A549 (cell line): ENCODE results near the gene SYT8. TPM values are rescaled to one million over a fixed set of nuclear protein-coding genes. Genes with fewer than 3 reads are reported as not detected.

ENCODE experiments used
- ATAC-seq, 2 experiments: fragments of 200-7000 bp in 1 of 2; fragments of >200 bp in 1 of 2; cut with Nextera tagmentation in 1 of 2; cut with Tn5 transposase in 1 of 2; 3 replicates each; pipeline versions ENCODE4 v1.8.0 to v1.9.1; 2018 to 2020; ENCODE audit warnings: mild to moderate bottlenecking in 1 of 2, moderate library complexity in 1 of 2
- CTCF ChIA-PET: fragments of 300-600 bp; sonication (Branson Sonifier 250); formaldehyde crosslinking; extraction: SDS; loops from one replicate; lab custom pipeline; 2021; ENCODE audit warnings: antibody characterized with exemption, inconsistent platforms; lab: Yijun Ruan, JAX
- POLR2A ChIA-PET: fragments of 350-600 bp; formaldehyde crosslinking; extraction: SDS; loops from one replicate; lab custom pipeline; 2021; ENCODE audit warnings: antibody characterized with exemption, inconsistent platforms; lab: Yijun Ruan, JAX
- DNase-seq, 2 experiments: peaks; one replicate each; pipeline versions ENCODE4 v3.0.0 to v3.0.0-alpha.2; 2011 to 2016; ENCODE audit warnings: low read depth in 1 of 2, low spot score in 1 of 2
- FAIRE-seq: peaks from 2 replicates; lab custom pipeline; 2011; peaks lifted over from hg19 to GRCh38; lab: Jason Lieb, UNC
- H3K27ac ChIP-seq, 2 experiments: fragments of >200 bp; sonication (Bioruptor Twin); formaldehyde crosslinking; 3 replicates each; pipeline ENCODE4 v1.5.1; 2016 to 2017
- H3K4me1 ChIP-seq: fragments of >200 bp; sonication (Bioruptor Twin); formaldehyde crosslinking; 3 replicates; pipeline ENCODE4 v1.6.1; 2016
- H3K4me2 ChIP-seq: fragments of >200 bp; sonication (Bioruptor Twin); formaldehyde crosslinking; 3 replicates; pipeline ENCODE4 v1.6.1; 2016
- H3K4me3 ChIP-seq: fragments of >200 bp; sonication (Bioruptor Twin); formaldehyde crosslinking; 3 replicates; pipeline ENCODE4 v1.5.1; 2016
- H3K9me3 ChIP-seq: fragments of >200 bp; sonication (Bioruptor Twin); formaldehyde crosslinking; 3 replicates; pipeline ENCODE4 v1.6.1; 2016
- BCL3 ChIP-seq: fragments of >200 bp; sonication (Bioruptor Twin); formaldehyde crosslinking; IDR thresholded peaks from 3 replicates; pipeline ENCODE4 v1.6.1; 2016
- CBX2 ChIP-seq: fragments of 200-600 bp; sonication (generic); IDR thresholded peaks from 2 replicates; pipeline ENCODE4 v1.6.1; 2016; ENCODE audit warnings: low read depth, mild to moderate bottlenecking, borderline replicate concordance
- EHF ChIP-seq: fragments of 250-450 bp; sonication (Bioruptor Pico); IDR thresholded peaks from 2 replicates; pipeline ENCODE4 v1.5.0; 2020; ENCODE audit warnings: mild to moderate bottlenecking
- EHMT2 ChIP-seq: fragments of 200-600 bp; sonication (generic); IDR thresholded peaks from 2 replicates; pipeline ENCODE4 v1.6.1; 2016; ENCODE audit warnings: antibody characterized with exemption, low read depth, mild to moderate bottlenecking, moderate library complexity
- EP300 ChIP-seq, 2 experiments: fragments of >200 bp; sonication (Bioruptor Twin); formaldehyde crosslinking; IDR thresholded peaks; 2 replicates in 1 of 2; 3 replicates in 1 of 2; pipeline ENCODE4 v1.6.1; 2016 to 2017
- FOSB ChIP-seq: fragments of 250-450 bp; sonication (Bioruptor Pico); IDR thresholded peaks from 2 replicates; pipeline ENCODE4 v1.5.0; 2020; ENCODE audit warnings: mild to moderate bottlenecking, moderate library complexity
- GATA3 ChIP-seq: IDR thresholded peaks from 2 replicates; pipeline ENCODE4 v1.6.1; 2012; ENCODE audit warnings: borderline replicate concordance
- HDAC2 ChIP-seq: fragments of 200-600 bp; sonication (generic); IDR thresholded peaks from 2 replicates; pipeline ENCODE4 v1.6.1; 2016
- HMGXB4 ChIP-seq: fragments of 250-450 bp; sonication (Bioruptor Pico); IDR thresholded peaks from 2 replicates; pipeline ENCODE4 v1.5.0; 2021; ENCODE audit warnings: mild to moderate bottlenecking, moderate library complexity, borderline replicate concordance
- HOXB5 ChIP-seq: fragments of 250-450 bp; sonication (Bioruptor Pico); IDR thresholded peaks from 2 replicates; pipeline ENCODE4 v1.5.0; 2020; ENCODE audit warnings: mild to moderate bottlenecking, moderate library complexity
- KDM5A ChIP-seq: fragments of 200-600 bp; sonication (generic); IDR thresholded peaks from 2 replicates; pipeline ENCODE4 v1.6.1; 2016; ENCODE audit warnings: antibody characterized with exemption, mild to moderate bottlenecking
- NR3C1 ChIP-seq: fragments of >200 bp; sonication (Bioruptor Twin); formaldehyde crosslinking; IDR thresholded peaks from 3 replicates; pipeline ENCODE4 v1.6.1; 2017
- PHF8 ChIP-seq: fragments of 200-600 bp; sonication (generic); IDR thresholded peaks from 2 replicates; pipeline ENCODE4 v1.6.1; 2016; ENCODE audit warnings: low read depth, mild to moderate bottlenecking, antibody characterized with exemption, moderate library complexity, borderline replicate concordance
- RARB ChIP-seq: fragments of 250-450 bp; sonication (Bioruptor Pico); IDR thresholded peaks from 2 replicates; pipeline ENCODE4 v1.8.0; 2021; ENCODE audit warnings: mild to moderate bottlenecking, moderate library complexity
- RCOR1 ChIP-seq: fragments of 150-350 bp; IDR thresholded peaks from 2 replicates; pipeline ENCODE4 v1.6.1; 2014; ENCODE audit warnings: antibody characterized with exemption, low read length, low read depth
- RFX5 ChIP-seq: fragments of 450-650 bp; IDR thresholded peaks from 2 replicates; pipeline ENCODE4 v1.7.1; 2014; ENCODE audit warnings: antibody characterized with exemption, mild to moderate bottlenecking, moderate library complexity
- RNF2 ChIP-seq: fragments of 200-600 bp; sonication (generic); IDR thresholded peaks from 2 replicates; pipeline ENCODE4 v1.6.1; 2016; ENCODE audit warnings: low read depth, mild to moderate bottlenecking, antibody characterized with exemption, moderate library complexity, borderline replicate concordance
- TFCP2L1 ChIP-seq: fragments of 250-450 bp; sonication (Bioruptor Pico); IDR thresholded peaks from 2 replicates; pipeline ENCODE4 v1.5.0; 2021; ENCODE audit warnings: mild to moderate bottlenecking
- TP53 ChIP-seq: fragments of 250-450 bp; sonication (Bioruptor Pico); IDR thresholded peaks from 2 replicates; pipeline ENCODE4 v1.5.0; 2021; ENCODE audit warnings: mild to moderate bottlenecking, moderate library complexity
- ZC3H11A ChIP-seq: fragments of 450-650 bp; IDR thresholded peaks from 2 replicates; pipeline ENCODE4 v1.6.1; 2014; ENCODE audit warnings: antibody characterized with exemption, mild to moderate bottlenecking
- ZSCAN20 ChIP-seq: fragments of 250-450 bp; sonication (Bioruptor Pico); IDR thresholded peaks from 2 replicates; pipeline ENCODE4 v1.8.0; 2022; ENCODE audit warnings: mild to moderate bottlenecking, moderate library complexity
- WGBS: methylation state at CpG from one replicate; pipeline ENCODE4 v1.1.6; 2017; ENCODE audit errors: missing lambda C conversion rate; 5-methylcytosine and 5-hydroxymethylcytosine counted together
- polyA plus RNA-seq, 4 experiments: library from polyadenylated mRNA; depleted of rRNA in 3 of 4; stranded (reverse); fragments of >200 nt; fragmentation: RNase III in 1 of 4; extraction: RNeasy Plus Mini Kit Qiagen cat#74134 plus additional on column Dnase treatment in 1 of 4; gene quantifications; 2 replicates in 3 of 4; 3 replicates in 1 of 4; pipeline ENCODE4 v1.2.3, GENCODE V29; 2011 to 2017
- TF ChIP-seq, protein P1 (sequence below): fragments of >200 bp; sonication (Bioruptor Twin); formaldehyde crosslinking; IDR thresholded peaks from 2 replicates; pipeline ENCODE4 v1.6.1; 2016
- TF ChIP-seq, protein P2 (sequence below): IDR thresholded peaks from 2 replicates; pipeline ENCODE4 v1.6.1; 2012
- TF ChIP-seq, protein P3 (sequence below): IDR thresholded peaks from 2 replicates; pipeline ENCODE4 v1.6.1; 2012
- TF ChIP-seq, protein P4 (sequence below): IDR thresholded peaks from 2 replicates; pipeline ENCODE4 v1.6.1; 2012; ENCODE audit warnings: low read depth, borderline replicate concordance

SYT8 gene
- polyA plus RNA-seq, 2 of the 4 experiments (the other 2 are of a cell fraction): 0.25 TPM; not detected in 1

DNA sequence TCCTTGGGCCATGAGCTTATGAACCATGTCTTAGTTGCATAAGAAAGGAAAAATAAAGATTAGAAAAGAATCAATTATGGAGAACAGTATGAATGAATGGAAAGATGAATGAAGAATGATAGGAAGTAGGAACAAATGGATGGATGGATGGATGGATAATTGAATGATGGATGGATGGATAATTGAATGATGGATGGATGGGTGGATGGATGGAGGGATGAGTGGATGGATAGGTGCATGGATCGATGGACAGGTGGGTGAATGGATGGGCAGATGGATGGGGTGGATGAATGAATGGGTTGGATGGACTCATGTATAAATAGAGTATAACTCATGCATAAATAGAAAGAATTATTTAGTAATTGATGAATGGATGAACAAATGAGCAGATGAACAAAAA lies 25.3 kb downstream of the SYT8 start:
- Histone ChIP-seq H3K4me2 (no peak overlapping the region), H3K9me3 (no peaks in the 10 kb centered on the region), H3K27ac (no peak overlapping the region), H3K4me1 (peaks cover 31% of the 10 kb centered on the region), H3K4me3 (no peak overlapping the region)
- DNase-seq (no peak), ATAC-seq (no peak), FAIRE-seq (no peak)
- 30% methylated on average over 1 of the region's 1 CpG for WGBS
- POLR2A ChIA-PET: no interaction called here
- TF ChIP-seq PHF8 (no peak), NR3C1 (no peak), HMGXB4 (CRISPR knock-in tag) (no peak), ZSCAN20 (CRISPR knock-in tag) (no peak), EHMT2 (no peak), HOXB5 (no peak), EP300 (IDR thresholded peaks at IDR 0.05) (no peak), TP53 (CRISPR knock-in tag) (no peak), TFCP2L1 (CRISPR knock-in tag) (no peak)
- TF ChIP-seq, protein P1, sequence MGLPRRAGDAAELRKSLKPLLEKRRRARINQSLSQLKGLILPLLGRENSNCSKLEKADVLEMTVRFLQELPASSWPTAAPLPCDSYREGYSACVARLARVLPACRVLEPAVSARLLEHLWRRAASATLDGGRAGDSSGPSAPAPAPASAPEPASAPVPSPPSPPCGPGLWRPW: no peak
- TF ChIP-seq, protein P2, sequence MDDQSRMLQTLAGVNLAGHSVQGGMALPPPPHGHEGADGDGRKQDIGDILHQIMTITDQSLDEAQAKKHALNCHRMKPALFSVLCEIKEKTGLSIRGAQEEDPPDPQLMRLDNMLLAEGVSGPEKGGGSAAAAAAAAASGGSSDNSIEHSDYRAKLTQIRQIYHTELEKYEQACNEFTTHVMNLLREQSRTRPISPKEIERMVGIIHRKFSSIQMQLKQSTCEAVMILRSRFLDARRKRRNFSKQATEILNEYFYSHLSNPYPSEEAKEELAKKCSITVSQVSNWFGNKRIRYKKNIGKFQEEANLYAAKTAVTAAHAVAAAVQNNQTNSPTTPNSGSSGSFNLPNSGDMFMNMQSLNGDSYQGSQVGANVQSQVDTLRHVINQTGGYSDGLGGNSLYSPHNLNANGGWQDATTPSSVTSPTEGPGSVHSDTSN: no peak
- TF ChIP-seq, protein P3, sequence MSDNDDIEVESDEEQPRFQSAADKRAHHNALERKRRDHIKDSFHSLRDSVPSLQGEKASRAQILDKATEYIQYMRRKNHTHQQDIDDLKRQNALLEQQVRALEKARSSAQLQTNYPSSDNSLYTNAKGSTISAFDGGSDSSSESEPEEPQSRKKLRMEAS: no peak
- CTCF ChIA-PET: interaction anchor here (1.4 to 5.9 kb wide), 3 partner anchors 12 to 291 kb away, joined by 4 to 32 read pairs (median 27); no protein-coding TSS in a partner anchor

GRCh38 chr11:1861435-1862411 lies 26.9 kb downstream of the SYT8 start:
- FAIRE-seq: no peak
- WGBS: 67% methylated on average over 4 of the region's 4 CpGs

More at GRCh38 chr11:1861435-1862411, 26.9 kb downstream of the SYT8 start:
- Histone ChIP-seq H3K27ac (peak overlapping the region; percentile 87 to 94), H3K9me3 (no peaks in the 10 kb centered on the region), H3K4me2 (peak overlapping the region; percentile 81; the same call in 2 of the 3 replicates), H3K4me1 (peaks cover 33% of the 10 kb centered on the region), H3K4me3 (no peak overlapping the region)
- ATAC-seq (no peak), DNase-seq (no peak)
- POLR2A ChIA-PET: no interaction called here
- no peak for TF ChIP-seq FOSB (CRISPR knock-in tag)
- no peak for TF ChIP-seq HMGXB4 (CRISPR knock-in tag)
- no peak for TF ChIP-seq TFCP2L1 (CRISPR knock-in tag)
- TF ChIP-seq, protein P3: no peak
- TF ChIP-seq, protein P1: no peak
- no peak for TF ChIP-seq CBX2
- TF ChIP-seq GATA3: no peak
- TF ChIP-seq BCL3: no peak
- no peak for TF ChIP-seq HDAC2
- TF ChIP-seq ZC3H11A: no peak
- no peak for TF ChIP-seq RARB
- no peak for TF ChIP-seq RFX5
- TF ChIP-seq, protein P4, sequence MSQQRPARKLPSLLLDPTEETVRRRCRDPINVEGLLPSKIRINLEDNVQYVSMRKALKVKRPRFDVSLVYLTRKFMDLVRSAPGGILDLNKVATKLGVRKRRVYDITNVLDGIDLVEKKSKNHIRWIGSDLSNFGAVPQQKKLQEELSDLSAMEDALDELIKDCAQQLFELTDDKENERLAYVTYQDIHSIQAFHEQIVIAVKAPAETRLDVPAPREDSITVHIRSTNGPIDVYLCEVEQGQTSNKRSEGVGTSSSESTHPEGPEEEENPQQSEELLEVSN: no peak
- no peak for TF ChIP-seq EP300 (IDR thresholded peaks at IDR 0.05)
- TF ChIP-seq RCOR1: no peak
- no peak for TF ChIP-seq EHF (CRISPR knock-in tag)
- TF ChIP-seq KDM5A: no peak
- no peak for TF ChIP-seq RNF2
- CTCF ChIA-PET: interaction anchor here (0.7 to 1.9 kb wide), 6 partner anchors 11 to 290 kb away, joined by 3 to 9 read pairs (median 4); no protein-coding TSS in a partner anchor
